ENCODE measurements around the gene CEMIP.
"Not testable (repeated sequence)": the region's sequence is repeated elsewhere in the genome, so short reads cannot be mapped to it uniquely, and the experiment has no call there.

CEMIP gene

DNA sequence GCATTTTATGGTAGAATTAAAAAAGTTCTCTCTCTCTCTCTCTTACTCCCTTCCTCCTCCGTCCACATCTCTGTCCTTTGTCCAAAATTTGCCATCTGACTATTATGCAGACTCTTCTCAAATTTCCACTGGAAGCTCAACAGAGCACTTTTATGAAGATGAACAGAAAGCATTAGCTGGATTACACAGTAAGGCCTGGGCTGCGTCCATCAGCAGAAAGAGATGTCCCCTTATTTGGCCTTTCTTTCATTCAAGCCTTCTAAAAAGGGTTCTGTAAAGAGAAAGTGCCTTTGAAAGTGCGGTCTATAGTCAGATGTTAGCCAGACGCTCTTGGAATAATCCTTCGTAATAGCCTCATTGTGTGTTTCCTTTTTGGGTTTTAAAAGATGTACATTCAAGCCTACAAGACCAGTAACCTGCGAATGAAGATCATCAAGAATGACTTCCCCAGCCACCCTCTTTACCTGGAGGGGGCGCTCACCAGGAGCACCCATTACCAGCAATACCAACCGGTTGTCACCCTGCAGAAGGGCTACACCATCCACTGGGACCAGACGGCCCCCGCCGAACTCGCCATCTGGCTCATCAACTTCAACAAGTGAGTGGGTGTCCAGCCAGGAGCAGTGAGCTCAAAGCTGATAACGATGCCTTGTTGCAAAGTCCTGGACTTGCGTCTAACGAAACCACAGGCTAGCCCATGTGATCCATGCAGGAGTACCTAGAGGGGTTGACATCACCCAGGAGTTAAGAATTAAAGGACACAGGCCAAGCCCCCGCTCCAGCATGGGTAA is 157.3 kb downstream of the CEMIP start:
- no peak for DNase-seq

DNA sequence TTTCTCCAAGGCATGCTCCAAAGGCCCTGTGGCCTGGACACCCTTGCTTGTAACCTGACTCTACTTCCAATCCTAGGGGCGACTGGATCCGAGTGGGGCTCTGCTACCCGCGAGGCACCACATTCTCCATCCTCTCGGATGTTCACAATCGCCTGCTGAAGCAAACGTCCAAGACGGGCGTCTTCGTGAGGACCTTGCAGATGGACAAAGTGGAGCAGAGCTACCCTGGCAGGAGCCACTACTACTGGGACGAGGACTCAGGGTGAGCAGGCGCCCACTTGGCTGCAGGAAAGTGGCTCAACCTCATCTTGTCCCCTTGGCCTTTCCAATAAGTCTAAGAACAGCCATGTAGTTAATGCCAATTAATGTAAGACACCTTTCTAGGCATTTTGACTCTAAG is 158.5 kb downstream of the CEMIP start:
- no peak for DNase-seq

DNA sequence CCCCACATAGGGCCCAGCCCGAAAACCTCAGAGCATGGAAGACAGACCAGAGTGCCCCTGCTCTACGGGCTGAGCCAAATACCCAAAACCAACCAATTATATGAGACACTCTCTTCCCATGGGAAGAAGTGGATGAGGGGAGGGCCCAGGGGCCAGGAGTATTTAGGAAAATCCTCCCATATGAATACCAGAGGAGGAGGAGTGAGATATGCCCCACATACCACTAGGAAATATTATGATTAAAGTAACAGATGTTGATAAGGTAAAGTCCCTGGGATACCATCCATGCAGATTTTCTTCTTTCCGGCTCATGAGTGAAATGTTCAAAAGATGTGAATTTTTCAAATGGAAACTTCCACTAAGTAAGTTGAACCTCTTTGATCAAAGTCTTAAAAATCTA is 160.0 kb downstream of the CEMIP start:
- DNase-seq: peak; percentile 25

DNA sequence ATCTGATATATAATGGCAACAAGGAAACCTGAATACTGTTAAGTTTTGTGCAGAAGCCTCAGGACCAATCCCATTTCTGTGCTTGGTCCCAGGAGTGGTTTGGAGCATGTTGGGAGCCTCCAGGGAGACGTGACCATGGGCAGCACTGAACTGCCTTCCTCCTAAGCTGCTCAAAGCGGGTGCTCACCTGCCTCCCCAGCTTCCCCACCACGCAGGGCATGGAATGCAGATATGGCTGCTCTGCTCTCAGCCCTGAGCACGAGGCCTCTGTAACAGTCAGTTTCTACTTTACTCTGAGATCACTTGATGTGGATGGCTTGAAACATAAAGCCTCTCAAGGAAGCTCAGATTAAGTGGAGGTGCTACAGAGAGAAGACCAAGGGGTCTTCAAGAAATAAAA is 161.2 kb downstream of the CEMIP start:
- DNase-seq: no peak

DNA sequence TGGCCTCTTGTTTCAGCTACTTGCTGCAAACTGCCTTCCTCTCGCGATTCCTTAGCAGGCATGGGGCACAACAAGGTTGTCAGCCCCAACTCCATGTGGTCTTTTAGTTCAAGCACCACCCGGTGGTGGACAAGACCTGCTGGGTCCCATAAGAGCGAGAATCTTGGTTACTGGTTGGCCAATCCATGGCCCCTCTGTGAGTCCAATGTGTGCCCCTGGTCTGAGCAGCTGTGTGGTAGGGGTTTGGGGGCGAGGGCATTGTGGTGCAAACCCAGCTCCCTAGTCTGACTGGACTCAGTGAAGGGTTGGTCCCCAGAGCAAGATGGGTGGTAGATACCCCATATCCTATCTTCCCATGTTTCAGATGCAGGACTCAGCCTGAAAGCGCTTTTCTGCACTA is 161.7 kb downstream of the CEMIP start:
- no peak for DNase-seq

DNA sequence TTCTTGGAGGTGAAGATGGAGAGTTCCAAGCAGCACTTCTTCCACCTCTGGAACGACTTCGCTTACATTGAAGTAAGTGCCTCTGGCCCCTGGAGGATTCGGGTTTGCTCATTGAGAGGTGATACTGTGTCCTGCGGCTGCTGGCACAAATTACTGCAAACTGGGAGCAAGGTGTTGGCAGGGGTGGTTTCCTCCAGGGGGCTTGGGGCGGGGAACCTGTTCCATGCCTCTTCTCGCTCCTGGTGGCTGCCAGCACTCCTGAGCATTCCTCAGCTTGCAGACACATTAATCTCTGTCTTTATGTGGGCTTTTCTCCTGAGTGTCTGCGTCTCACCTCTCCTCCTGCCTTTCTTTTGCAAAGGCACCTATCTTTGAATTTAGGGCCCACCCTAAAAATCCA is 163.1 kb downstream of the CEMIP start:
- peak; percentile 33 for DNase-seq

DNA sequence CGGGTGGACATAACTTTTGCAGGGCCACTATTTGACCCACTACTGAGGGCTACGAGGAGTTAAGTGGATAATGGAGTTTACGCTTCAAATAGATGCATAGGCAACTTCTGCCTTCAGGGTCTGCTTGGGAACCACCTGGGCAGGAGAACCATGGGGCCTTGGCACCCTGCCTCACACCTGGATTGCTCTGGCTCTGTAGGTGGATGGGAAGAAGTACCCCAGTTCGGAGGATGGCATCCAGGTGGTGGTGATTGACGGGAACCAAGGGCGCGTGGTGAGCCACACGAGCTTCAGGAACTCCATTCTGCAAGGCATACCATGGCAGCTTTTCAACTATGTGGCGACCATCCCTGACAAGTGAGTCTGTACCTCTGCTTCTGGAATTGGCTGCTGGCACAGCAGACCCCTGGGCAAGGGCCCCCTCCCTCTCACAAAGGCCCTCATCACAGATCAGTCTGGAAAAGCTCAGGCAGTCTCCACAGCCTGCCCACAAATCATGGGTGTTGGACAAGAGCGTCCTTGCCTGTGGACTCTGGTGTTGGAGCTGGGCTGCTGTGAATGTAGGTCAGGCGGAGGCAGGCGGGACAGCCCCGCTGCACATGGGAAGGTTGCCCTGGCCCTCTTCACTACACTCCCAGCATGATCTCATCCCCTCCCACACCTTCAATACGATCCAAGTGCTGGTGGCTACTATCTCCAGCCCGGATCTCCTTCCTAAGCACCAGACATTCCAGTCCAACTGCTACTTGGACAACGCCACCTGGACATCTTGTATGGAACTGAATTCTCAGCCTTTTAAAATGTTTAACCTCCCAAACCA is 163.8 kb downstream of the CEMIP start:
- peak; percentile 48 for DNase-seq

DNA sequence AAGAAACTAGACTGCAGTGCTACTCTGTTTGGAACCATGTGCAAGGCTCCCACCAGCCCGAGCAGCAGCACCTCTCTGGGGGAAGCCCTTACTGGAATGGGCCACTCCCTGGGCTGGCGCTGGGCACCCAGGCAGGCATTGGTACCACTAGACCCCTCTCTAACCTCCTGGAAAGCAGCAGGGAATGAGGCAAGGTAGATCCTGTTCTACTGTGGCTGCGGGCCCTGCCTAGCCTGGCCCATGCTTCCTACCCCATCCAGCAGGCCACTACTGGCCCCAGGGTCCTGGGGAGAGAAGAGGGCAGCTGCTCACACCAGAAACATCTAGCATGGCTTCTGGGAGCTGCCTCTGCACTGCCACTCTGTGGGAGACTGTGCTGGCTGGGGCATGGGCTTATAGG is 165.6 kb downstream of the CEMIP start:
- peak; percentile 23 for DNase-seq

DNA sequence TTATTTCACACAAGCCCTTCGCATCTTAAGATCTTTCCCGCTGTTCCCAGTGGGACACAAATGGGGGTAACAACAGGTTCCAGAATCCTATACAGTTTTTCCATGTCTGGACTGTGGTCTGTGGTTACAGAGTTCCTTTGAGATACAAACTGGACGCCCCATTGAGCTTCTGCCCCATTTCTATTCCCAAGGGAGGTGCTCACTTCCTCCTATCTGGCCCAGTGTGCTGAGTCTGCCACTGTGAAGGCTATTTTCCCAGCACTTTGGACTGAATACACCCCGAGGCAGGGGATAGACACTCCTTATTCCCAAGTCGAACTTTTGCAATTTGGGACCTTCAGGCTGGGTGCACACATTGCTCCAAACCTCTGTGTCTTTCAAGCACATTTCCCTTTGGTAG is 166.4 kb downstream of the CEMIP start:
- peak; percentile 26 for DNase-seq

DNA sequence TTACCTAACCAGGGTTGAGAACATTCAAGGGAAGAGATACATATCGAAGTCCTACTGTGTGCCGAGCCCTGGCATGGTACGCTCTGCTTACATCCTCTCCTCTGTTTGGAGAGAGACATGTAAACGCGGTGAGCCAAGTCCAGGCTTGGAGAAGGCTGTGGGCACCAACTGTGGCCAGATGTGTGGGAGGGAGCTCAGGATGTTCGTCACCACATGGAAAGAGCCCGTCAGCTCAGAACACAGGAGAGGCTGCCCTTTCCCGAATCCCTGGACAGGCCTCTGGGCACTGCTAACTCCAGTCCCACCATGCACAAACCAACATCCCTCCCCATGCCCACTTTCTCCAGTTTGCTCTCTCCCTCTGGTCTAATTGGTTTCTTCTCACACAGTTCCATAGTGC is 167.4 kb downstream of the CEMIP start:
- DNase-seq: peak; percentile 17

DNA sequence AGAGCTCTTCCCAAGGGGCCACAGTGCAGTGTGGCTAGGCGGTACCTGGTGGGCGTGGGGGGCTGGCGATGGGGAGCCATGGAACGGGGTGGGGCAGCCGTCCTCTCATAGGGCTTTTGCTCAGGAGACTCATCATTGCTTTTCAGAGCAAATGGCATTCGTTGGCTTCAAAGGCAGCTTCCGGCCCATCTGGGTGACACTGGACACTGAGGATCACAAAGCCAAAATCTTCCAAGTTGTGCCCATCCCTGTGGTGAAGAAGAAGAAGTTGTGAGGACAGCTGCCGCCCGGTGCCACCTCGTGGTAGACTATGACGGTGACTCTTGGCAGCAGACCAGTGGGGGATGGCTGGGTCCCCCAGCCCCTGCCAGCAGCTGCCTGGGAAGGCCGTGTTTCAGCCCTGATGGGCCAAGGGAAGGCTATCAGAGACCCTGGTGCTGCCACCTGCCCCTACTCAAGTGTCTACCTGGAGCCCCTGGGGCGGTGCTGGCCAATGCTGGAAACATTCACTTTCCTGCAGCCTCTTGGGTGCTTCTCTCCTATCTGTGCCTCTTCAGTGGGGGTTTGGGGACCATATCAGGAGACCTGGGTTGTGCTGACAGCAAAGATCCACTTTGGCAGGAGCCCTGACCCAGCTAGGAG is 169.6 kb downstream of the CEMIP start:
- DNase-seq: no peak

DNA sequence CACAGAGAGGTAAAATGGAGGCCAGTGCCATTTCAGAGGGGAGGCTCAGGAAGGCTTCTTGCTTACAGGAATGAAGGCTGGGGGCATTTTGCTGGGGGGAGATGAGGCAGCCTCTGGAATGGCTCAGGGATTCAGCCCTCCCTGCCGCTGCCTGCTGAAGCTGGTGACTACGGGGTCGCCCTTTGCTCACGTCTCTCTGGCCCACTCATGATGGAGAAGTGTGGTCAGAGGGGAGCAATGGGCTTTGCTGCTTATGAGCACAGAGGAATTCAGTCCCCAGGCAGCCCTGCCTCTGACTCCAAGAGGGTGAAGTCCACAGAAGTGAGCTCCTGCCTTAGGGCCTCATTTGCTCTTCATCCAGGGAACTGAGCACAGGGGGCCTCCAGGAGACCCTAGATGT is 170.6 kb downstream of the CEMIP start:
- DNase-seq: no peak

DNA sequence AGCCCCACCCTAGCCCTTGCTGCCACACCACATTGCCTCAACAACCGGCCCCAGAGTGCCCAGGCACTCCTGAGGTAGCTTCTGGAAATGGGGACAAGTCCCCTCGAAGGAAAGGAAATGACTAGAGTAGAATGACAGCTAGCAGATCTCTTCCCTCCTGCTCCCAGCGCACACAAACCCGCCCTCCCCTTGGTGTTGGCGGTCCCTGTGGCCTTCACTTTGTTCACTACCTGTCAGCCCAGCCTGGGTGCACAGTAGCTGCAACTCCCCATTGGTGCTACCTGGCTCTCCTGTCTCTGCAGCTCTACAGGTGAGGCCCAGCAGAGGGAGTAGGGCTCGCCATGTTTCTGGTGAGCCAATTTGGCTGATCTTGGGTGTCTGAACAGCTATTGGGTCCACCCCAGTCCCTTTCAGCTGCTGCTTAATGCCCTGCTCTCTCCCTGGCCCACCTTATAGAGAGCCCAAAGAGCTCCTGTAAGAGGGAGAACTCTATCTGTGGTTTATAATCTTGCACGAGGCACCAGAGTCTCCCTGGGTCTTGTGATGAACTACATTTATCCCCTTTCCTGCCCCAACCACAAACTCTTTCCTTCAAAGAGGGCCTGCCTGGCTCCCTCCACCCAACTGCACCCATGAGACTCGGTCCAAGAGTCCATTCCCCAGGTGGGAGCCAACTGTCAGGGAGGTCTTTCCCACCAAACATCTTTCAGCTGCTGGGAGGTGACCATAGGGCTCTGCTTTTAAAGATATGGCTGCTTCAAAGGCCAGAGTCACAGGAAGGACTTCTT is 171.3 kb downstream of the CEMIP start:
- no peak for DNase-seq

DNA sequence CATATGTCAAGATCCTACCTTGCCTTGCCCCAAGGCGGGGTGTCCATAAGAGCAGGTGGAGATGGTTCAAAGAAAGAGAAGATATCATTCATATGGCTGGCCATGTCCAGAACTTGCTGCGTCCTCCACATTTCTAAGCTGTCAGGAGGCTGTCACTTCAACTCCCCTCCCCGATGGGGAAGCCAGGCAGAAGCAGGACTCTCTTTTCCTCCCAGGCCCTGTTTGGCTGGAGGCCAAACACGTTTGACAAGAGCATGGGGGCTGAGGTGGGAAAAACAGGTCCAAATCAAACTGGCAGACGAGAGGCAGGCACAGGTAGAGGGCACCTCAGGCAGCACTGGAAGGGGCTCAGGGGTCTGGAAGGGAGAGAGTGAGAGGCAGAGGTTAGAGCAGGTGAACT is 172.8 kb downstream of the CEMIP start:
- no peak for DNase-seq

DNA sequence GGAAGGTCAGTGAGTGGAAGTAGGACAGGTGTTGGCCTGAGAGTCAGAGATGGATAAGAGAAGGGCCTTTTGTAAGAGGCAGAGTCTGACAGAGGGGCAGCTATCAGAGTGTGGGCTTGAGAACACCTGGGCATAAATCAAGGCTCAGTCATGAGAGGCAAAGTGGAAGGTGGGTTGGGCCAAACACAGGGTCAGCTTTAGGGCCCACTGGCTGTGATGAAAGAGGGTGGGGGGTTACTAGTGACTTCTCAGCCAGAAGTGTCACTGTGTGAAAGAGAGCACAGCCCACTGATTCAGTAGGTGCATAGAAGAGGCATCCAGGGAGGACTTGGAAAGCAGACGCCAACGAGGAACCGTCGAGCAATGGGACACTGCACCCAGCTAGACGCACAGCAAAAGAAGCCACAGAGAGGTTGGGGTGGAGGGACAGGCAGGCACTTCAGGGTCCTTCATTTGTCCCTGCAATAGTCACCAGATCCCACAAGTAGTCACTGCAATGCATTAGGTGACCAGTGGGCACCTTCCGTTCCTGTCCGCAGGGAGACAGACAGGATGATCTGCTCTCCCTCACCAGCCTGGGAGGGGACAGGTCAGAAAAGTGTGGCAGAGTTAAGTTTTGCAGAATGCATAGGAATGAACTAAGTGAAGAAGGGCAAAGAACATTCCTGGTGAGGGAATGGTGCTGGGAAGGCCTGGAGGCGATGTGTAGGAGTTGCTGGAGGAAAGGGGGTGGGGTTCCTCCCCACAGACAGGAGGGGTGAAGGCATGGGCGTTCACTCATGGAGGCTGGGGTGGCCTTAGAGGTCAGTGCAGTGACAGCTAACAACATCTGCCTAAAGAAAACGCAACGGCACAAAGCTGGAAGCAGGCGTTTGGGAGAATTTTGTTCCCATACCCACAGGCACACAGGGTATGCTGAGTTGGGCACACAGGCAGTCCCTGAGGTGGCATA is 174.1 kb downstream of the CEMIP start:
- DNase-seq: no peak

DNA sequence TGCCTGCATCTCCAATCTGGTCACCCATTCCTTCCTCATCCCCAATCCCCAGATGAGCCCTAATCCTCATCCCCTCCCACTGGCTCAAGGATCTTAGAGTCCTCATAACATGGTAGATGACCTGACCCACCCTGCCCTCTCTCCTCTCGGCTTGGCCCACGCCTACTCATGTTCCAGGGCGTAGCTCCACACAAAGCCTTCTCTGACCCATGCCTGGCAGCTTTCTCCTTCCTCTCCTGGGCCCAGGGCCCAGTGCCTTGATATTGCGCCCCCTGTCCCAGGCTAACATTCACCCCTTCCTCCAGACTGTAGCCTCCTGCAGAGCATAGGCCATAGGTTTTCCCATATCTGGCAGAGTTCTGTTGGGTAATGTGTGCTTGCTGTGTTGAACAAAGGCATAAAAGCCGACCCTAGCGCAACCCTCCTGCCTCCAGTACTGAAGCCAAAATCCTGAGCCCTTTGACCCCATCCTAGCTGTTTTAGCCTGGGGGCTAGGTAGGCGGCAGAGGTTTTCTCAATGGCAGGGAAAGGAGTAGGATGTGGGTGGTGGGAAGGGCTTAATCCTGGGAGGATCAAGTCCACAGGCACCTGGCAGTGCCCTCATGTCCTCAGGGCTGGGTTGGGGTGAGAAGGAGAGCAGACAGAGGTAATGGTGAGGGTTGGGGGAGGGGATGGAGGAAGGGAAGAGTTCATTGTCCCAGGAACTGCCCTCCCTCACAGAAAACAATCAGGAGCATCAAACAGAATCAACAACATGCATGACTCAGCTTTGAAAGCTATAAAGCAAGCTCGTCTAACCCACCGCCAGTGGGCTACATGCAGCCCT is 175.0 kb downstream of the CEMIP start:
- DNase-seq: no peak

DNA sequence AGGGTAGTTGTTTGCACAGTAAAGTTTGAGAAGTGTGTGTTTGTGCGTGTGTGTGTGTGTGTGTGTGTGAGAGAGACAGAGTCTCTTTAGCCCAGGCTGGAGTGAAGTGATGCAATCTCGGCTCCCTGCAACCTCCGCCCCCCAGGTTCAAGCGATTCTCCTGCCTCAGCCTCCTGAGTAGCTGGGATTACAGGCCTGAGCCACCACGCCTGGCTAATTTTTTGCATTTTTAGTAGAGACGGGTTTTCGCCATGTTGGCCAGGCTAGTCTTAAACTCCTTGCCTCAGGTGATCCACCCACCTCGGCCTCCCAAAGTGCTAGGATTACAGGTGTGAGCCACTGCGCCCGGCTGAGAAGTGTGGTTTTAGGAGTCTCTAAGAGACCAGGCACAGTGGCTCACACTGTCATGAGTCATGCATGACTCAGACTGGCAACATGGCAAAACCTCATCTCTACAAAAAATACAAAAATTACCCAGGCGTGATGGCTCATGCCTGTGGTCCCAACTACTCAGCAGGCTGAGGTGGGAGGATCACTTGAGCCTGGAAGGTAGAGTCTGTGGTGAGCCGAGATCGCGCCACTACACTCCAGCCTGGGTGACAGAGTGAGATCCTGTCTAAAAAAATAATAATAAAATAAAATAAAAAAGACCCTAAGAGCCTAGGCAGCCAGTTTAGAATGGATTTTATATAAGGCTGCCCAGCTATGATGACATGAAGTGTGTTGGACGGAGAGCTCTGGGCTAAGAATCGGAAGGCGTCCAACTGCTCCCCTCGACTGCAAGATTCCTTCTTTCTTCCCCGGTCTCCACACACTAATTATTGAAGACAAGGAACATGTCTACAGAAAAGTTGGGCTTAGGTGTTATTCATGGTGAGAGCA is 176.6 kb downstream of the CEMIP start:
- not testable (repeated sequence) for DNase-seq

DNA sequence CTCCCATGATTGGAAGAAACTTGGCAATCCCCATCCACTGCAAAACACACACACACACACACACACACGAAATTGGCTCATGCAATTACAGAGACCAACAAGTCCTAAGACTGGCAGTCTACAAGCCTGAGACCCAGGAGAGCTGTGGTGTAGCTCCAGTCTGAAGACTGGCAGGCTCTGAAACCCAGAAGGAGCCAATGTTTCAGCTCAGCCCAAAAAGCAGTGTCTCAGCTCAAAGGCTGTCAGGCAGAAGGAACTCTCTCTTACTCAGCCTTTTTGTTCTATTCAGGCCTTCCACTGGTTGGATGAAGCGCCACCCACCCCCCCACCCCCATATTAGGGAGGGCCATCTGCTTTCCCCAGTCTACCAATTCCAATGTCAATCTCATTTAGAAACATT is 178.4 kb downstream of the CEMIP start:
- no peak for DNase-seq

DNA sequence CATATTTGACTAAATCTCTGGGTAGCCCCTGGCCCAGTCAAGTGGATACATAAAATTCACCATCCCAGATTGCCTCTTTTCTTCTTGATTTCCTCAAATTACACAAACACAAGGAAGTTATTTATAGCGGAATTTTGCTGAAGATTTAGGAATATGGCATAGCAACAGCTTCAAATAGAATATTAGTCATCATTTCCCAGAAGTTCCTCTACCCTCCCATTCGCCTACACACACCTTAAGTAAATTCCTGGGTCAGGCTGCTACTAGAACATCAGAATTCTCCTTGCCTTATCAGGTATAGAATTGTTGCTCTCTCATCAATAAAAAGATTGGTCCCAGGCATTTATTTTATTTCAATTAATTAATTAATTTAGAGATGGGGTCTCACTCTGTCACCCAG is 178.8 kb downstream of the CEMIP start:
- DNase-seq: no peak
